ENCODE data around the gene PPM1F.
"Not testable (repeated sequence)": the region's sequence is repeated elsewhere in the genome, so short reads cannot be mapped to it uniquely, and the experiment has no call there.

Gene PPM1F

DNA sequence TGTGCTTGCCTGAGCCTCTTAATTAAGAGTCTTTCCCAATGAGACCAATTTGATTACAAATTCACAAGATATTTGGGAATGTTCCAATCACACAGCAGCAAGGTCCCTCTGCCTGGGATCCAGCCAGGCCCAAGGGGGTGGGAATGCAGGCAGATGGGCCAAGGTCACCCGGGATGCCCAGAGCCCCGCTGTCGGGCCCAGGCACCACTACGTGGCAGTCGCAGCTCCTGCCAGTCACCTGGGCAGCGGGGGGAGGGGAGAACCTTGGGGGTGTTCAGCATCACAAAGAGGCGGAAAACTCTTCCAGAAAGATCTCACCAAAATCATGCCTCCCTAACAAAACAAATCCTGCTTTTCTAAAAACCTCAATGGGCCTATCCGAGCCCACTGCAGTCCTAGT is 30.9 kb downstream of the PPM1F start:
- FAIRE-seq (no peak), DNase-seq (ENCODE audit: low spot score) (no peak)

DNA sequence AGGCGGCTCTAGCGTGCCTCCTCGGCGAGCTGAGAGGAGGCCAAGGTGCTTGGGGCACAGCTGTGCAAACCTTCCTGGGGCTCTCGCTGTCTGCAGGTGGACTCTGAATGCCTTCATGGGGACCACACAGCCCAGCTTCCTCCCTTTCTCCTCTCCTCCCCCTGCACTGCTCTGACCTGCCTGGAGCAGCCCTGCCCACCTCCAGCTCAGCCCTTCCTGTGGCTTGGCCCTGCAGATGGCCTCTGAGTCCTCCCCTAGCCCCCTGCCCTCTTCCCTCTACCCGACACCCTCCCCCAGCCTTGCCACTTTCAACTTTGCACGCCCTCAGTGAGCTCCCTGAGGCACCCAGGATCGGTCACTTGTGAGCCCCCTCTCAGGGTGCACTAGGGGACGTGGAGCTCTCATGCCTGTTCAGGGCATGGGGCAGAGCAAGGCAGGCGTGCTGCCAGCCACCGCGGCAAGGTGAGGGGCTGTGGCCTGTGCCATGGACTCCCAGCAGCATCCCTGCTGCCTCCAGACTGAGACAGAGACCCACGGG is 31.4 kb downstream of the PPM1F start:
- no peak for DNase-seq (ENCODE audit: low spot score)
- no peak for FAIRE-seq

DNA sequence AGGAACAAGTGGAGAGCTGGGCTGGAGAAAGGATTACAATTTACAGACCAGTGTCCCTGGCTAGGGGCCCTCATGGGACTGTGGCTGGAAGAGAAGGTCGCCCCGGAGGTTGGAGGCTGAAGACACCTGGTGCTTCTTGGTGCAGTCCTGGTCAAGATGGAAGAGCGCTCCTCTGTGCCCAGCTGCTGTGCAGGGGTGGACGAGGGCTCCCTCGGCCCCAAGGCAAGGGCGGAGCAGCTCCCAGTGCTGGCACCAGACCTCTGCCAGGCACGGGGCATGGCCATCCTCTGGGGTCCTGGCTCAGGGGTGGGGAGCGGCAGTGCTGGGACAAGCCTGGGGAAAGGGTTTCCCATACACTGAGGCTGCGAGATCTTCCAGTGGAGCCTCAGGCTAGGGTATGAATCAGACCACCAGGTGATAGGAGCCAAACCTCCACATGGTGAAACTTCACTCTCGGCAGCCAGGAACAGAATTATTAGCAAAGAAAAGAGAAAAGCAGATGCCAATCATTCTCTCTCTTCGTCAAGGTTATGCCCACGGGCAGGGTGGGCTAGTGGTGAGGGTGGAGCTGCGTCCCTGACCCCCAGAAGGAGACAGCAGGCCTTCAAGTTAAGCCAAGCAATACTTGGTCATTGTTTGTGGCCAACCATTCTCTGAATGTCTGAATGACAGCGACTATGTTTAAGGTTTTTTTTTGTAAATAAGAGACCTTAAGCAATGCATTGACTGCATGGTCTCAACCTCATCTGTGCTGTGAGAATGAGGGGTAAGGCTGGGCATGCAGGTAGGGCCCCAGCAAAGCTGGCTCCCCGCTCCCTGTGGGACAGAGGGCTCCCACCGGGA is 32.1 kb downstream of the PPM1F start:
- DNase-seq (ENCODE audit: low spot score): no peak
- no peak for FAIRE-seq

DNA sequence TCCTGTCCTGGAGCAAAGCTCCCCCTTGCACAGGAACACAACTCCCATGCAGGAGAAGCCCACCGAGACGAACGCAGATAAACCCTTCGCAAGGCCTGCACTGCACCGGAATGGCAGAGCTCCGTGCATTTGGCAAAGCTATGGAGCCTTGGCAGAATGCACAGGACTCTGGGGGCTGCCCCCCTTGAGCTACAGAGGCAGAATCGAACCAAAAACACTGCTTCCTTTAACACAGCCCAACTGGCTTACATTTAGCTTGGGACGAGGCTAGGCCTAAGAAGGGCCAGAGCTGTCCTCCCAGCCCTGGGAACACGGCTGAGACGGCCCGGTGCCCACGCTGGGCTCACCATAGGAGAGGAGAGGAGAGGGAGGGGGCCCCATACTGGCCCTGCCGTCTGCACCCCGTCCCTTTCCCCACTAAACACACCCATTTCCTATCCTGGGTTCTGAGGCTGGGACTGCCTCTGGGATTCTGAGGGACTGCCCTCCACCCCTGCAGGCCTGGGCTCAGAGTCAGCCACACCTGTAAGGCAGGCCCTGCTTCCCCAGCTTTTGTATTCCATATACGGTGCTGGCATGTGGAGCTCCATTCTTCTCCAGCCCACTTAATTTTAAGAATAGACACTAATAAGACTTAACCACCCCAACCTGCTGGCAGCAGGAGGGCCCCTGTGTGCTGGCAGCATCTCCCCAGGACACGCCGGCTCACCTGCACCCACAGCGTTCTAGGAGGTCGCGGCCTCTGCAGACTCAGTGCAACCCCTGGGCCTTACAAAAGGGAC is 32.9 kb downstream of the PPM1F start:
- DNase-seq (ENCODE audit: low spot score) (no peak), FAIRE-seq (peak; percentile 58)

DNA sequence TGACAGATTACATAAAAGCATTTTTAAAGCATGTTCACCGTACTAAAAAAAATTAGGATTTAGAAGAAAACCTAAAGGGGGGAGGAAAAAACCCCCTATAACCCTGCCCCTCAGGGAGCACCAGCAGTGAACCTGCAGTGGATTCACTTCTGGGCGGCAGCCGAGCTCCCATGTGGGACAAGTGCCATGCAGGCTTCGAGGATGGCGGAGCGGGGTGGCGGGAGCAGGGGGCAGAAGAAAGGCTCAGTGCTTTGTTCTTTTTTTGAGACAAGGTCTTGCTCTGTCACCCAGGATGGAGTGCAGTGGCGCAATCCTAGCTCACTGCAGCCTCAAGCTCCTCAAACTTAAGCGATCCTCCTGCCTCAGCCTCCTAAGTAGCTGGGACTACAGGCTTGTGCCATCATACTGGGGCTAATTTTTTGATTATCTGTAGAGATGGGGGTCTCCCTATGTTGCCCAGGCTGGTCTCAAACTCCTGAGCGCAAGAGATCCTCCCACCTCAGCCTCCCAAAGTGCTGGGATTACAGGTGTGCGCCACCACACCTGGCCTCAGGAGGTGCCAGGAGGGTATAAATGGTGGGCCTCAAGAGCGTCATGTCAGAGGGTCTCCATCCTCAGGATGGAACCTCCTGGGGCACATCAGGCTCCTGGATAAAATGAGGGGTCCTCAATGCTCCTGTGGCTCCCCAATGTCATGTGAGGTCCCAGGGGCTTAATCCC is 34.0 kb downstream of the PPM1F start:
- DNase-seq (ENCODE audit: low spot score) (no peak), FAIRE-seq (no peak)

DNA sequence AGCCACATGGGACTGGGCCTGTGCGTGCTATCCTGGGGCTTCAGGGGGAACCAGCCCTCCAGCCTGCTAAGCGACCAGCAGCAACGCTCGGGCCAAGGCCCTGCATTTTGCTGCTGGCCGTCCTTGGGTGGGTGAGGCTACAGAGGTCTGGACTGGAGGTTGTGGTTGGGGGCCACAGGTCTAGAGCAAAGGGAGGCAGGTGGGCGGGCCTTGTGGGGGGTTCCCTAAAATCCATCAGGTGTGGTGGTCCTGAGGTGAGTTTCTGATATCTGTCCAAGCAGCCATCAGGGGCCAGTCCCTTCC is 34.7 kb downstream of the PPM1F start:
- FAIRE-seq (no peak), DNase-seq (ENCODE audit: low spot score) (no peak)

DNA sequence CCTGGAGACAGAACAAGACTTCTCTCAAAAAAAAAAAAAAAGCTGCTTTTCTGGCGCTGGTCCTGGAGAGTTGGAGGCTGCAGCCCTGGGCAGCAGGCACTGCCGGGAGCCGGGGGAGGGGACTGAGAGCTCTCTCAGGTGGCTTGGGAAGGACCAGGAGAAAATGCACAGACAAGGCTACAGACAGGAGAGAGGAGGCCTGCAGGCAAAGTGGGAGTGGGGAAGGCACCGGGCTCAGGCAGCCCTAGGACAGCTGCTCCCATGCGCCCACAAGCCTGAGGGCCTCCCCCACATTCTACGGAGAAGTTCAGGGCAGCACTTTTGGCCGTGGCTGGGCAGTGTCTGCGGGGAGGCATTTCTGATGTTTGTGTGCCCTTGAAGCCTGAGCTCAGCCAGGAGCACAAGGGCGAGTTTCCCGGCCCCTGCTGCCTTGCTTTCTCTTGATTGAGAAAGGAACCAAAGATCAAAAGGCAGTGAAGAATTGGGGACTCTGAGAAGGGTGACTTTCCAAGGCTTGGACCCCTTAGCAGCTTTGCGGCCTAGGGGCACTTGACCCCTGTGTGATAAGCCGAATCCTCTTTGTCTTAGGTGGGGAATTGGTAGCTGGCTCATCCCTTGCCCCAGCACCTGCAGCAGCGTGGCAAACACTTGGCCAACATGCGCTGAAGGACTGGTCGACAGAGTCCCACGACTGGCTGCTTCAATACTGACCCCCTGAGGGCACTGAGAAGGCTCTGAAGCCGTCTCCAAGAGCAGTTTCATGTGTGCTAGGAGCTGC is 35.3 kb downstream of the PPM1F start:
- no peak for DNase-seq (ENCODE audit: low spot score)
- peak; percentile 13 for FAIRE-seq

DNA sequence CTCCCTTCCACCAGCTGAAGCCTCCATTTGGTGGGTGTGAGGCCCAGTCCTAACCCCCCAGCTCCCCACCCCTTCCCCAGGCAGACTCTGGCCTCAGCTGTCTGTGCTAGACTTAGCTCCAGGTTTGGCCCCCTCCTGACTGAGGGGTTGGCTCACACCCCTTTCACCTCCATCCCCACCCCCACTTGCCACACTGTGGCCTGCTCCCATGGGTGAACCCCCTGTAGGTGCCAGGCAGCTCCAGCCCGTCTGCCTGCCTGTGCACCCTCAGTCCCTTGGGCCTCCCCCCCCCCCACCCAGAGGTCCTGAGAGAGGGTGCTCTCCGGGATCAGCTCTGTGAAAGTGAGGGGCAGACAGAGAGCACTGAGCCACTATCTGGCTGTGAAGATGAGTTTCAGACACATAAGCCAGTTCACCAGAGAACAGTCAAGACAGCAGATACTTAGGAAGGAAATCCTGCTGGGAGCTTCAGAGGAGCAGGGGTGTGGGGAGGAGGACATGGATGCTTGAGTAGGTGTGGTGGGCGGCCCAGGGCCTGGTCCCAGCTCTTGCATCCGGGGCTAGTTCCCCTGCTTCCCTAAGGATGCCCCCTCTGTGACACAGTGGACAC is 36.2 kb downstream of the PPM1F start:
- DNase-seq (ENCODE audit: low spot score): no peak
- FAIRE-seq: no peak

DNA sequence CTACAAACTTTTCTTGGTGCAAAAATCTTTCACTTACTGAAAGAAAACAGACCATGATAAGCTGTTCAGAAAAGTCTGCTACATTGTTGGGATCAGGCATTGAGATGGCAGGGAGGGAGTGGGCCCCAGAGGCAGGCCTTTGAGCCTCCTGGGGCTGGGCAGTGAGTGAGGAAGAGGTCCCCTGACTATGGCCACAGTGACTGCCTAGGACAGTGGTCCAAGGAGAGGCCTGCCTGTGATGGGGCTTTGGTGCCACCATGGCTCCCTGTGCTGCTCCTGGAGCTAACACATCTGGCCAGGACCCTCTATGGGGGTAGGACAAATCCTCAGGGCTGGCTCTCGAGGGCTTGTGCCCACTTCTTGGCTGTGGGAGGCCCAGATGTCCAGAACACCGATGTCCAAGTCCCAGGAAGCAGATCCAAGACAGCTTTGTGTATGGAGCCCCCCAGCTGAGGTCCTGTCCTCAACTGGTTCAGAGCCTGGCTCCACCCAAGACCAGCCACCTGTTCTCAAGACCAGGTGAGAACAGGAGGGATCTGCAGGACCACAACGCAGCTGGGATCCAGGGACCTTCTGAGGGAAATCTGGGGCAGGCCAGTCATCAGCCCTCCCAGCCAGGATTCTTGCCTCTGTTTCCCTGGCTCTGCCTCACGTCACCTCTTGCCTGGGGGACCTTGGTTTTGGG is 36.9 kb downstream of the PPM1F start:
- DNase-seq (ENCODE audit: low spot score) (no peak), FAIRE-seq (no peak)

DNA sequence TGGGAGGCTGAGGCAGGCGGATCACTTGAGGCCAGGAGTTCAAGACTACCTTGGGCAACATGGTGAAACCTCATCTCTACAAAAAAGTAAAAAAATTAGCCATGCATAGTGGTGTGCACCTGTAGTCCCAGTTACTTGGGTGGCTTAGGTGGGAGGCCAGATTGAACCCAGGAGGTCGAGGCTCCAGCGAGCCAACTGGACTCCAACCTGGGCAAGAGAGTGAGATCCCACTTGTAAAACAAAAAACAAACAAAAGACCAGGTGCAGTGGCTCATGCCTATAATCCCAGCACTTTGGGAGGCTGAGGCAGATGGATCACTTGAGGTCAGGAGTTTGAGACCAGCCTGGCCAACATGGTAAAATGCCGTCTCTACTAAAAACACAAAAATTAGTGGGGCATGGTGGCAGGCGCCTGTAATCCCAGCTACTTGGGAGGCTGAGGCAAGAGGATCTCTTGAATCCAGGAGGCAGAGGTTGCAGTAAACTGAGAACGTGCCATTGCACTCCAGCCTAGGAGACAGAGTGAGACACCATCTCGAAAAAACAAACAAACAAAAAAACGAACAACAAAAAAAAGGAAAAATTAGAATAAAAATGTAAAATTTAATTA is 38.5 kb downstream of the PPM1F start:
- DNase-seq (ENCODE audit: low spot score); FAIRE-seq: not testable (repeated sequence)

DNA sequence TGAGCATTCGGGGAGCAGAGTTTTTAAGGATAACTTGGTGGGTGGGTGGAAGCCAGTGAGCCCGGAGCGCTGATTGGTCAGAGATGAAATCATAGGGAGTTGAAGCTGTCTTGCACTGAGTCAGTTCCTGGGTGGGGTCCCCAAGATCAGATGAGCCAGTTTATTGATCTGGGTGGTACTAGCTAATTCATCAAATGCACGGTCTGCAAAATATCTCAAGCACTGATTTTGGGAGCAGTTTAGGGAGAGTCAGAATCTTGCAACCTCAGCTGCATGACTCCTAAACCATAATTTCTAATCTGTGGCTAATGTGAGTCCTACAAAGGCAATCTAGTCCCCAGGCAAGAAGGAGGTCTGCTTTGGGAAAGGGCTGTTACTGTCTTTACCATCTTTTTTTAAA is 42.3 kb downstream of the PPM1F start:
- FAIRE-seq: peak; percentile 37
- DNase-seq (ENCODE audit: low spot score): not testable (repeated sequence)

DNA sequence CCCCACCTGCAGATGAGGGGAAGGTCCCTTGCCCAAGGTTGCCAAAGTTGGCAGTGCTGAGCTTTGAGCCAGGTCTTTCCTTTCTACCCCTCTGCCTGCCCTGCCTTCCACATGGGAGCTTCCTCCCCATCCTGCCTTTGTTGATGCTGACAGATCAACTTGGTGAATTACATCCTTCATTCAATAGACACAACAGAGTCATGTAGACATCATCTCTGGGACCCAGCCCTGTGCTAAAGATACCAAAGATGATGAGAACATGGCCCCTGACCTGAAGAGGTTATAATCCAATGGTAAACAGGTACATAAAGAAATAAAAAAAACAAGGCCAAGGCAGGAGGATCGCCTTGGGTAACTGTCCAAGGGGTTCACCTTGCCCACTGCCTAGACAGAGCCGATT is 42.8 kb downstream of the PPM1F start:
- peak; percentile 53 for FAIRE-seq
- no peak for DNase-seq (ENCODE audit: low spot score)

DNA sequence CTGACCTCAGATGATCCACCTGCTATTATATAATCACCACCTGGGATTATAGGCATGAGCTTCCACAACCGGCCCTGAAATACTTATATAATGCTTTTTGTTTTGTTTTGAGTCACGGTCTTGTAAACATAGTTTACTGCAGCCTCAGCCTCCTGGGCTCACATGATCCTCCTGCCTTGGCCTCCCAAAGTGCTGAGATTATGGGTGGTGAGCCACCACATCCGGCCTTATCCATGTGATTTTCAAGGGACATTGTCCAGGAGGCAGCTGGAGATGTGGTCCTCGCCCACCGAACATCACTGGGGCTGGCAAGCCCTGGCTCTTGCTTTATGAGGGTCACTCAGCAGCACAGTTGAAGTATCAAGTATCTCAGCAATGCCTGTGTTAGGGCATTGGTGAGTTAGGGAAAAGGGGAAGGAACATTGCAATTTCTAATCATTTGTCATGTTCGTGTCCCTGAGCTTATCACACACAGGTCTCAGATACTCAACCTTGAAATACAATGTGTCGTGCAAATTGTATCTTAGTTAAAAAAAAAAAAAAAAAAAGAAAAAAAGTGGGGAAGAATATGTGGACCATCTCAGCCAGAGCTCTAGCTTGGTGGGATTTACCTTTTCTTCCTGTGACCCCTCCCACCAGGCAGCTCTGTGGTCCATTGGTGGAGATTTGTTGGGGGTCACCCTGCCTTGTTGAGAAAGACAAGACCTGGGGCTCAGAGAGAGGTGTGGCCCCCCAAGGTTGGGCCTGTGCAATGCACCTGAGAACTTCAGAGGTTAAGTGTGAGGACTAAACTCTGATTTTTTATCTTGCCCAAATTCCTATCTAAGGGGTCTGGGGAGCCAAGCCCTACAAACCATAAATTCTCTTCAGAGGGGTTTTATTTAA is 44.8 kb downstream of the PPM1F start:
- FAIRE-seq (peak; percentile 83), DNase-seq (ENCODE audit: low spot score) (no peak)

DNA sequence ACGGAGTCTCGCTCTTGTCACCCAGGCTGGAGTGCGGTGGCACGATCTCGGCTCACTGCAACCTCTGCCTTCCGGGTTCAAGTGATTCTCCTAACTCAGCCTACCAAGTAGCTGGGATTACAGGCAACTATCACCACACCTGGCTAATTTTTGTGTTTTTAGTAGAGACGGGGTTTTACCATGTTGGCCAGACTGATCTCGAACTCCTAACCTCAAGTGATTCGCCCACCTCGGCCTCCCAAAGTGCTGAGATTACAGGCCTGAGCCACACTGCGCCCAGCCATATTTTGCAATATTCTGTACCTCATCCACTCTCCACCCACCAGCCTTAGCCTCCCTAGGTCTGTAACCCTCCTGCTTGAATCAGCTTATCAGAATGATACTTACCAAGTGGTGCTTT is 47.4 kb downstream of the PPM1F start:
- peak; percentile 83 for FAIRE-seq
- not testable (repeated sequence) for DNase-seq (ENCODE audit: low spot score)

DNA sequence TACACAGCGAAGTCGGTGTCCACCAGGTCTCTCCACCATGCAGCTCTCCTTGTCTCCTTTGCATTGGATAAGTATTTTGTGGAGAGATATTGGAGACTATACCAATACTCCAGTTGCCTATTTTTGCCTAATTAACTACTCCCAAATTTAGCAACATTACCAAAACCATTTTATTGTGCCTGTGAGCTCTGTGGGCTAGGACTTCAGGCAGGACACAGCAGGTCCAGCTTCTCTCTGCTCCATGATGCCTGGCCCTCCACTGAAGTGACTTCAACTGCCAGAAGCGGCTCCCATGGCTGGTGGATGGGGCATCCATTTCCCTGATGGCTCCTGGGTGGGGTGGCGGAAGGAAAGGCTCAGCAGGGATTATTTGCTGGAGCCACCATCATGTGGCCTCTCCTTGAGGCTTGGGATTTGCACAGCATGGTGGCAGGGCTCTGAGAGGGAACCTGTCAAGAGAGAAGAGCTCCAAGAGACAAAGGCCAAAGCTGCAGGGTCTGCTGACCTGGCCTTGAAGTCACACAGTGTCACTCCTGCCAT is 48.3 kb downstream of the PPM1F start:
- DNase-seq (ENCODE audit: low spot score) (no peak), FAIRE-seq (peak; percentile 48)

DNA sequence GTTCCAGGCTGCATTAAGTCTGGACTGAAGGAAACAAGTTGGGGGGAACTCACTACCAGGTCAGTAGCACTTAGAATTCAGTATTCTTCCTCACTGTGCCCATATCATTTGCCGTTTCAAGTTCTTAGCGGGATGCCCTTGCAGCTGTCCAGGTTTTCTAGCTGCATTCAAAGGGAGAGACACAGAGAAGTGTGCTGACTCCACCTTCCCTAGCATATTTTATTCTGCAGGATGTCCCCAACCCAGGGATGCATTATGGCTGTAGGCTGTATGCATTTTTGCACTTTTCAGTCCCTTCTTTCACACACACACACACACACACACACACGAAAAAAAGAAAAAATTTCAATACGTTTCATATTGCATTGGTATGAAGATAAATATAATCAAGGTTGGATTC is 49.4 kb downstream of the PPM1F start:
- DNase-seq (ENCODE audit: low spot score): peak; percentile 3

DNA sequence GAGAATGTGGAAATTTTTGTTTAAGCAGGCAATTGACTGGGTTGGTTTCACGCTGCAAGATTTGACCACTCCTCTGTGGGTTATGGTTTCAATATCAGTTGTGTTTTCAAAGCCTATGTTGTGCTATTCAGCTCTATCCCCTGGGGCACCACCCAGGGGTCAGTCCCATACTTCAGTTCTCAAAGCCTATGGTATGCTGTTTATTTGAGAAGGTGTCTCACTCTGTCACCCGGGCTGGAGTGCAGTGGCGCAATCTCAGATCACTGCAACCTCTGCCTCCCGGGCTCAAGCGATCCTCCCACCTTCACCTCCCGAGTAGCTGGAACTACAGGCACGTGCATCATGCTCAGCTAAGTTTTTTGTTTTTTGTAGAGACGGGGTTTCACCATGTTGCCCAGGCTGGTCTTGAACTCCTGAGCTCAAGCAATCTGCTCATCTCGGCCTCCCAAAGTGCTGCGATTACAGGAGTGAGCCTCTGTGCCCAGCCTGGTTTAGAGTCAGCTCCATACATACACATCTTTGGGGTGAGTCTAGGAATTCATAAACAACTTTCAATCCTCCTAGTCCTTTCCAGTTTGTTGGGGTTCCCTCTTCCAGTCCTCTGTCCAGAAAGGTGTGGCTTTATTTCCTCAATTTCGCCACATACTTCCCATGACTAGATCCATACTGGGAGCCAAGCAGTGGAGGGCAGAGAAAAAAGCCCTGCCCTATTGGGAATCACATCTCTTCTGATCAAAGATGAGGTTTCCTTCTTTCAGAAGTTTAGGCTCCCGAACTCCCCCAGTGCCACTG is 50.2 kb downstream of the PPM1F start:
- no peak for FAIRE-seq
- no peak for DNase-seq (ENCODE audit: low spot score)

More for the DNA sequence above, 49.4 kb downstream of the PPM1F start:
- FAIRE-seq: no peak

Data from urothelium cell line (cell line).